Retinal pigment epithelial cell (primary cell): Measurements from ENCODE around the gene RNF207.

Experiments
- DNase-seq: peaks from one replicate; pipeline ENCODE4 v3.0.0-alpha.2; 2010; ENCODE audit warnings: low read depth
- H3K4me3 ChIP-seq: 2 replicates; pipeline ENCODE4 v1.5.1; 2011; ENCODE audit warnings: mild to moderate bottlenecking, low read length, control low read depth, moderate library complexity
- TF ChIP-seq, protein P1 (sequence below): conservative IDR thresholded peaks from 2 replicates; pipeline ENCODE4 v1.5.1; 2011; ENCODE audit warnings: low read depth, low read length, control low read depth, inconsistent platforms

RNF207 gene

DNA sequence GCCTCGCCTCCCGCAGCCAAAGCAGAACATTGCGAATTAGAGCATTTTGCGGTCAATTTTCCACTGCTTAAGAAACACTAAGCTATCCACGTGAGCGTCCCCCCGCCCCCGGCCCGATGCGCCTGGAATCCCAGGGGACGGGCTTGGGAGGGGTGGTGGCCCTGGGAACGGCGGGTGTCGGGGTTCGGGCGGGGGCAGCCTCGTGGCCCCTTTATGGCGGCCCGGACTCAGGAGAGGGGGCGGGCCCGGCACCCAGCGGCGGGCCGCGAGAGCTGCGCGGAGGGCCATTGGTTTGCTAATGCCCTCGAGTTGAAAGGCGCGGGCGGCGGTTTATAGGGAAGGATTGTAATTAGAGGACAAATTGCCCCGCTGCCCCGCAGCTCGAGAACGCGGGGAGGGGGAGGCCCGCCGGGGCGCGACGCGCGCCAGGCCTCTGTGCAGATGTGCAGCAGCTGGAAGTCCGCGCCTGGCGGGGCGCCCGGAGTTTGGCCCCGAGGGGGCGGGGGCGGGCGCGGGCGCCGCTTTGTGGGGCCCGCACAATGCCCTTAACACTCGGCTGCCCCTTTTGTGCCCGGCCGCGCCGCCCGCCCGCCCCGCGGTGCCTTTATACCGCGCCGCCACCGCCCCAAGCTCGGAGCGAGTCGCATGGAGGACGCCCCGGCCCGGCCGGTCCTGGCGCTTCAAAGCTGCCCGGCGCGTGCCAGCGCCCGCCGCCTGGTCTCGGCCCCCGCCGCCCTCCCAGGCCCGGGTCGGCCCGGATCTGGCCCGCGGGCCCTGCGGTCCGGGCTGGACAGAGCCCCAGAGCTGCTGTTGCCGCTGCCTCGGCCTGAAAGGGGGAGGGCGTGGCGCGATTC is 36.2 kb downstream of the RNF207 start:
- H3K4me3 ChIP-seq = no peak overlapping the region
- no peak for DNase-seq
- TF ChIP-seq, protein P1, sequence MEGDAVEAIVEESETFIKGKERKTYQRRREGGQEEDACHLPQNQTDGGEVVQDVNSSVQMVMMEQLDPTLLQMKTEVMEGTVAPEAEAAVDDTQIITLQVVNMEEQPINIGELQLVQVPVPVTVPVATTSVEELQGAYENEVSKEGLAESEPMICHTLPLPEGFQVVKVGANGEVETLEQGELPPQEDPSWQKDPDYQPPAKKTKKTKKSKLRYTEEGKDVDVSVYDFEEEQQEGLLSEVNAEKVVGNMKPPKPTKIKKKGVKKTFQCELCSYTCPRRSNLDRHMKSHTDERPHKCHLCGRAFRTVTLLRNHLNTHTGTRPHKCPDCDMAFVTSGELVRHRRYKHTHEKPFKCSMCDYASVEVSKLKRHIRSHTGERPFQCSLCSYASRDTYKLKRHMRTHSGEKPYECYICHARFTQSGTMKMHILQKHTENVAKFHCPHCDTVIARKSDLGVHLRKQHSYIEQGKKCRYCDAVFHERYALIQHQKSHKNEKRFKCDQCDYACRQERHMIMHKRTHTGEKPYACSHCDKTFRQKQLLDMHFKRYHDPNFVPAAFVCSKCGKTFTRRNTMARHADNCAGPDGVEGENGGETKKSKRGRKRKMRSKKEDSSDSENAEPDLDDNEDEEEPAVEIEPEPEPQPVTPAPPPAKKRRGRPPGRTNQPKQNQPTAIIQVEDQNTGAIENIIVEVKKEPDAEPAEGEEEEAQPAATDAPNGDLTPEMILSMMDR = no peak

DNA sequence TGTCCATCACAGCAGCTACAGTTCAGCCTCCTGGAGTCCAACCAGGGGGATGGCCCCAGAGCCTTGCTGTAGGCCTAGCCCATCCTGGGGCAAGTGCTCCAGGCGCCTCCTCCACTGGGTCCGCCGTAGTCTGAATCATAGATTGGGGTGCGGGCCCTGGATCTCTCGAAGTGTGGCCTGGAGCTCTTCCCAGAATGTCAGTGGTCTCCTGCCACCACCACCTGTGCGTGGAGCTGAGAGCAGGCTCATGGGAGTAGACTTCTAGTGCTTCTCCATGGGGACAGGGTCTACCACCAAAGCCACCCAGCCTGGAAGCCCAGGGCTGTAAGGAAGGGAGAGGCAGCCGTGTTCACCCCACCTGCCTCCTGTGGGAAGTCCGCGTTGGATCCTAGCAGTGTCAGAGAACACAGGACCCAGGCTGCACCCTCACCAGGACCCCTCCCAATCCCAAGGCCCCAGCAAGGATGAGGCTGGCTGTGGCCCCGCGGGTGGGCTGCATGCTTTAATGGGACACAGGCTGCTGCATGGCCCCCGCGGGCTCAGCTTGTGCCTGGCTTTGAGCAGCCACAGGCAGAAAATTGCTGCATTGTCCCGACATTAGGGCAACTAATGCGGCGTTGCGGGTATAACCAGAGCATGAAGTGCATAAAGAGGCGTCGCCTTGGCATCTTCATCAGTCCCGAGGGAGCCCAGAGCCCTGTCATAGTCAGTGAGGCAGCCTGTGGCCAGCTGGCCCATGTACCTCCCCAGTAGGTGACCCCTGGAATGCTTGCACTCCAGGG is 37.3 kb downstream of the RNF207 start:
- DNase-seq = no peak
- H3K4me3 ChIP-seq = no peak overlapping the region
- TF ChIP-seq, protein P1 = no peak

DNA sequence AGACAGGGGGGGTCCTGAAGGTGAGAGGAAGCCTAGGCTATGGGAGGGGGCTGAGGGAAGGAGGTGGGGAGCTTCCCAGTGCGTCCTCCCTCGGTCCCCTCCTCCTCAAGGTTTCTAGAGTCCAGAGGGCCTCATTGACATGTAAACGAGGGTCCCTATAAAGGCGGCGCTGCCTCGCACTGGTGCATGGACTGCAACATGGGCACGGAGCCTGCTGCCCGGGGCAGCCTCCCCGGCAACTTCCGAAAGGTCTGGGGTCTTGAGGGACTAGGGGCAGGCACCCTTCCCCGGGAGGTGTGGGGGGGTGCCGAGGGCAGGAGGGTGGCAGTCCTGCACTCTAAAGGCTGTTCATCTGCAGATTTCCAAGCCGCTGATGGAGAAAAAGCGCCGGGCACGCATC is 38.1 kb downstream of the RNF207 start, which contains the start of gene HES3:
Gene HES3, plus strand, starts transcription at position 187 of the 400 bp plus-strand sequence. Its CDS starts 187 bp downstream, at position 374.
- TF ChIP-seq, protein P1 = no peak
- no peak for DNase-seq
- no peak within 1 kb of the TSS for H3K4me3 ChIP-seq

DNA sequence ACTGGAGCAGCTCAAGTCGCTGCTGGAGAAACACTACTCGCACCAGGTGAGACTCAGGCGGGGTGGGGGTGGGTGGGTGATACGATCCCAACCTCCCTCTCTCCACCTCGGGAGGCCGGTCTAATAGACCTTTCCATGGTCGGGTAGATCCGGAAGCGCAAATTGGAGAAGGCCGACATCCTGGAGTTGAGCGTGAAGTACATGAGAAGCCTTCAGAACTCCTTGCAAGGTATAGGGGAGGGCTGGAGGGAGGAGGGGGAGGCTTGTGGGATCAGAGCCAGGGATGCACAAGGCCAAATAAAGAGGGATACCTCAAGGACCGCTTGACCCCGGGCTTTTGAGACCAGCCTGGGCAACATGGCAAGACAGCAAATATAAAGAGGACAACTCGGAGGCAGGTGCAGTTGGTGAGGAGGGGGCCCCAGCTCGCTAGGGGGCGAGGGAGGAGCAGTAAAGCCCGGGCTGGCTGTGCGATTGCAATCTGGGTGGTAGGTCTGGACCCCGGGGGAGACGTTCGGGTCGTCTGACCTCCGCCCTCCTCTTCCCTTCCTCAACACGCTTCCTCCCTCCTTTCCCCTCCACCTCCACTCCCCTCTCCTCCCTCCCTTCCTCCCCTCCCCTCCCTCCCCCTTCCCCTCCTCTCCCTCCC is 38.6 kb downstream of the RNF207 start:
- TF ChIP-seq, protein P1 = no peak
- H3K4me3 ChIP-seq = no peak overlapping the region
- no peak for DNase-seq

DNA sequence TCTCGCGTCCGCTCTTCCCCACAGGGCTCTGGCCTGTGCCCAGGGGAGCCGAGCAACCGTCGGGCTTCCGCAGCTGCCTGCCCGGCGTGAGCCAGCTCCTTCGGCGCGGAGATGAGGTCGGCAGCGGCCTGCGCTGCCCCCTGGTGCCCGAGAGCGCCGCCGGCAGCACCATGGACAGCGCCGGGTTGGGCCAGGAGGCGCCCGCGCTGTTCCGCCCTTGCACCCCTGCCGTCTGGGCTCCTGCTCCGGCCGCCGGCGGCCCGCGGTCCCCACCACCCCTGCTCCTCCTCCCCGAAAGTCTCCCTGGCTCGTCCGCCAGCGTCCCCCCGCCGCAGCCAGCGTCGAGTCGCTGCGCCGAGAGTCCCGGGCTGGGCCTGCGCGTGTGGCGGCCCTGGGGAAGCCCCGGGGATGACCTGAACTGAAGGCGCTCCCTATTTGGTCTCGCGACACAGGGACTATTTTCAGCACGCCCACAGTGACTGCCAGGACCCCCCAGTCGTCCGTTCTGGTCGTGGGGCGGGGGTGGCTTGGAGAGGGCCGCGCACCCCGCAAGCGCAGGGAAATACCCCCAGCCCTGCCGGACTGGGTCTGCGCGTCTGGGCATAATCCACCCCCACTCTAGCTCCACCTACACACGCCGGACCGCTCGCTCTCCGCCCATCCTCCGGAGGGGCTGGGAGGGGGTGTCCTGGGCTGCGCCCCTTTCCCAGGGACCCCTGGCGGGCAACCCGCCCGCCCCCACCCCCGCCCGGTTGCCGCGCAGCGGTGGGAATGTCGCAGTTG is 39.4 kb downstream of the RNF207 start:
- no peak for DNase-seq
- H3K4me3 ChIP-seq = no peak overlapping the region

More for the DNA sequence above, 39.4 kb downstream of the RNF207 start:
- TF ChIP-seq, protein P1 = peak; percentile 81
